Kidney glomerular epithelial cell (primary cell): ENCODE measurements around the gene TMEM126B.
A peak's percentile ranks its signal among the peaks of the same experiment; 100 is the strongest.

Experiments
- DNase-seq: peaks from one replicate; lab custom pipeline; 2025; lab: John Stamatoyannopoulos, UW

The TMEM126B gene

DNA sequence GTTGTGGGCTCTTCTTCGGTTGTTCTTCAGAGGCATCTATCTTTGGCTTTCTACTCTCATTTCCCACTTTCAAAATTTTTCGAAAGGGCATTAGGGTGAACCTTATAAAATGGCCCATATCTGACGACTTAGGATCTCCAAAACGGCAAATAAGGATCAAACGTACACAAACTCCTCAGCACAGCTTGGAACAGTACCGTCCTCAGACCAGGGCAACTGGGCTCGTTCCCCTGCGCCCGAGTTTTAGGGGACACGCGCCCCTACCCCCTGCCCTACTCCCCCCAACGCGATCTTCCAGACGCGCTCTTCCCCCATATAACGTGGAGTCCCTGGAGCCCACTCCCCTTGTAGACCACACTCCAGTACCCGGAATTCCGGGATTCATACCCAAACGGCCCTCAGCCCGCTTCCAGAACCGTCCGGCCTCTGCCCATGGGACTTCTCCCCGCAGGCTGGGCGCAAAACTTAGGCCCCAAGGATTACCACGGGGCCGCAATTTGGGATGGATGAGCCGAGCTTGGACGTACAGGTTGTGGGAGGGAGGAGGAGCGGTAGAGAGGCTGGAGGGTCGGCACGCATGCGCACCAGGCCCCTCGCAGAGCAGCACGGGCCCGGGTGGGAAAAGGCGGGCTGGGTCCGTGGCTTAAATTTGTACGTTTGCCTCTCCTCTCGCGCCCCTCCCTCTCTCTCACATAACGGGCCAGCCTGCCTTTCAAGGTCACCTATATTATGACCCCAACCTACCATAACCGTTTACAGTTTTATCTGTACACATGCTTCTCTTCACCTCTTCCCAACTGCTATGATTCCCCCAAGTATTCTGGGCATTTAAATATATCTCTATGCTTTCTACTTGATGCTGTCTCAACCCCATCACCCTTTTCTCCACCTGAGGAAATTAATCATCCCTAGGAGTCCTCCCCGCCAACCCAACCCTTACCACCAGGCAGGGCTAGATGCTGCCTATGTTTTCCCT, 54.2 kb downstream of the TMEM126B start:
- DNase-seq, result no peak

DNA sequence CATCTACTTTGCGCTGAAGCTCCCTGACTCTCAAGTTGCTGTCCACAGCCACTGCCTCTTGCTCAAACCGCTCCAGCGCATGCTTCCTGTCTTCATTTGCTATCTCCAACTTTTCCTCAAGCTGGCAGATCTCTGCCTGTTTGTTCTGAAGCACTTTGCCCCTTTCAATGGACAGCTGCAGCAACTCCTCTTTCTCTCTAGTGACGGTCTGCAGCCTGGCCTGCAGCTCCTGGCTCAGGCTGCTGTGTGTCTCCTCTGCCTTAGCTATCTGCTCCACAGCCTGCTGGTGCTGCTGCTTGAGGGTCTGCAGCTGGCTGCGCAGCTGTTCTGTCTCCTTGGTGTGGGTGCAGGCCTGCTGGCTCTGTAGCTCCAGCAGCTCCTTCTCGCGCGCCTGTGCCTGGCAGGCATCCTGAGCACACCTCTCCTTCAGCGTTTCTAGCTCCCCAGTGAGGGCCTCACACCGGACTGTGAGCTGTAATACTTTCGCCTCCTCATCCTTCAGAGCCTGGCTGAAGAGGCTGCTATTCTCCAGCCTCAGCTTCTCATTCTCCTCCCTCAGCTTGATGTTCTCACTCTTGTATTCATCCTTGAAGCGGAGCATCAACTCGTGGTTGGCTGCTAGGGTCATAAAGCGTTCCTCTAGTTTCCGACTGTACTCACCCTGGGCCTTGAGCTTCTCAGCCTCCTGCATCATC, 56.9 kb downstream of the TMEM126B start:
- DNase-seq, result no peak

DNA sequence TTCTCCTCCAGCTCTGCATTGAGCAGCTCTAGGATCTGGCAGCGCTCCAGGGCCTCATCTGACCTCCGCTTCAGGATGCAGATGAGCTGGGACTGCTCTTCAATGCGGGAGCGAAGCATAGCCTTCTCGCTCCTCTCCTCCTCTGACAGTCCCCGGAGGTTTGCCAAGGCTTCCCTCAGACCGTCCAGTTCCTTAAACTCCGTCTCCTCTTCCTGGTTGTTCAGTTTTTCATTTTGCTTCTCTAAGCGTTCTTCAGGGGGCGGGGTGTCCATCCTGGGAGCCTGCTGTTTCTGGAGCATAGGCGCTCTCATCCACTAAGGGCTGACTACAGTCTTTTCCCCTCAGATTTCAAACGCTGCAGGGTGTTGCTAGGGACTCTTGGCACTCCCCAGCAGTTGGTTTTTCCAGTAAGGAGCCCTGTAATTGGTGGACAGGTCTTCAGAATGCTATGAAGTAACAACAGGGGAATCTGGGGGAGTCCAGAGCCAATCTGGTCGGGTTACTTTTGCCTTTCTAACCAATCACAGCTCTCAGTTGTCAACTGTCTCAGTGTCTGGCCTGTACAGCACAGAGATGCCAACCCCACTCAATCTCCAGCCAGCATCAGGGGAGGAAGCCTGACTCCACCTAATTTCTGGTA, 57.5 kb downstream of the TMEM126B start, which contains the start of gene CCDC89:
Gene CCDC89, minus strand, starts transcription at position 376 of the 640 bp plus-strand sequence. Its CDS starts 65 bp downstream, at position 311.
- DNase-seq, result peak; percentile 99
